SK-N-SH (cell line): ENCODE data around the gene GALNT16.

ENCODE experiments used
- EZH2phosphoT487 ChIP-seq: fragments of 200-600 bp; sonication (generic); IDR thresholded peaks from 2 replicates; pipeline ENCODE4 v1.6.1; 2017; ENCODE audit warnings: low read depth, mixed run types, mild to moderate bottlenecking, antibody characterized with exemption, moderate library complexity, borderline replicate concordance
- RCOR1 ChIP-seq: fragments of 150-350 bp; IDR thresholded peaks from 2 replicates; pipeline ENCODE4 v1.6.1; 2017; ENCODE audit warnings: antibody characterized with exemption, low read length
- USF2 ChIP-seq: fragments of 150-350 bp; IDR thresholded peaks from 2 replicates; pipeline ENCODE4 v1.6.1; 2017; ENCODE audit warnings: antibody characterized with exemption, low read length, low read depth, borderline replicate concordance
- TF ChIP-seq, protein P1 (sequence below): fragments of 200-600 bp; sonication (generic); IDR thresholded peaks from 2 replicates; pipeline ENCODE4 v1.6.1; 2017; ENCODE audit warnings: antibody characterized with exemption, mild to moderate bottlenecking, moderate library complexity

- no peak for TF ChIP-seq RCOR1
- TF ChIP-seq, protein P1, sequence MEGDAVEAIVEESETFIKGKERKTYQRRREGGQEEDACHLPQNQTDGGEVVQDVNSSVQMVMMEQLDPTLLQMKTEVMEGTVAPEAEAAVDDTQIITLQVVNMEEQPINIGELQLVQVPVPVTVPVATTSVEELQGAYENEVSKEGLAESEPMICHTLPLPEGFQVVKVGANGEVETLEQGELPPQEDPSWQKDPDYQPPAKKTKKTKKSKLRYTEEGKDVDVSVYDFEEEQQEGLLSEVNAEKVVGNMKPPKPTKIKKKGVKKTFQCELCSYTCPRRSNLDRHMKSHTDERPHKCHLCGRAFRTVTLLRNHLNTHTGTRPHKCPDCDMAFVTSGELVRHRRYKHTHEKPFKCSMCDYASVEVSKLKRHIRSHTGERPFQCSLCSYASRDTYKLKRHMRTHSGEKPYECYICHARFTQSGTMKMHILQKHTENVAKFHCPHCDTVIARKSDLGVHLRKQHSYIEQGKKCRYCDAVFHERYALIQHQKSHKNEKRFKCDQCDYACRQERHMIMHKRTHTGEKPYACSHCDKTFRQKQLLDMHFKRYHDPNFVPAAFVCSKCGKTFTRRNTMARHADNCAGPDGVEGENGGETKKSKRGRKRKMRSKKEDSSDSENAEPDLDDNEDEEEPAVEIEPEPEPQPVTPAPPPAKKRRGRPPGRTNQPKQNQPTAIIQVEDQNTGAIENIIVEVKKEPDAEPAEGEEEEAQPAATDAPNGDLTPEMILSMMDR = no peak
- no peak for TF ChIP-seq USF2
- TF ChIP-seq EZH2phosphoT487 = no peak
Observed at GRCh38 chr14:69339426-69339825, 79.5 kb downstream of the GALNT16 start.
